Head of caudate nucleus (tissue), 42 donors: ENCODE results near the gene RGL1.
A peak's percentile ranks its signal among the peaks of the same experiment; 100 is the strongest.

Source experiments
- DNase-seq, 42 donors: peaks; one replicate each; pipeline versions ENCODE4 v3.0.0 to v3.0.0-alpha.2; 2020 to 2021; ENCODE audit warnings: mixed read lengths in 7 of 42
- intact Hi-C: fragments of 100-400 bp; cut with DNase I; formaldehyde crosslinking; loops from one replicate; pipeline ENCODE4 v1.15.0; 2022

The RGL1 gene

DNA sequence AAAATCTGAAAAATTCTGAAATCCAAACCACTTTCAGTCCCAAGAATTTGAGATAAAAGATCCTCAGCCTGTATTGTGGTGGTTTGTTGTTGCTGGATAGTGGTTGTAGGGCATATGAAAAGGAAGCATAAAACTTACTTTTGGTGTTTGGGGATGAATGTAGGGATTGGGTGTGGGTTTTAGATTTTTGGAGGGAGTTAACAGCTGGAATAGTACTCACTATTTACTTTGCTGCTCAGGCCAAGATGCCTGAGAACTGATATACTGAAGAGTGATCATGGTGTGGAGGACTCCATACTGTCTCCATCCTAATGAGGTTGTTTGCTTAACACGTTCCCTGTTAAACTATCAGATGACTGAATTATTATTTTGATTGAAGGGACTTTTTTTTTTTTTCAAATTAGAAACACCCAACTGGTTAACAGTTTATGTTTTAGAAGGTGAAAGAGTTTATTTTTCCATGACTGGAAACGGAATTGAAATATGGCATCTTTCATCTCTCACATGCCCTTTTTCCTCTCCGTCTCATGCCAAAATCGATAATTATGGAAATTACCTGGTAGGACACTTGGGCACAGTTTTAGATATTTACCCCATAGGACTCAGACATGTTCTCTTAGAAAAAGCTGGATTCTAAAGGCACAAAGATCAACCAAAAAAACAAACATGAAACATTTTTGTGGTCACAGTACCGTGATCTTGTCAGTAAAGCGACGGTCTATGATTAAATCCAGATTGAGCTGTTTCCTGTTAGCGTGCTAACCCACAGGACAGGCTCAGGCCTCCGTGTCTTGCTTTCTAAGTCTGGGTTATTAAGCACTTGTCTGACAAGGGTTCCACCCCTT is 37.3 kb downstream of the RGL1 start:
- intact Hi-C loops, result no loop called here
- DNase-seq, result no peak

DNA sequence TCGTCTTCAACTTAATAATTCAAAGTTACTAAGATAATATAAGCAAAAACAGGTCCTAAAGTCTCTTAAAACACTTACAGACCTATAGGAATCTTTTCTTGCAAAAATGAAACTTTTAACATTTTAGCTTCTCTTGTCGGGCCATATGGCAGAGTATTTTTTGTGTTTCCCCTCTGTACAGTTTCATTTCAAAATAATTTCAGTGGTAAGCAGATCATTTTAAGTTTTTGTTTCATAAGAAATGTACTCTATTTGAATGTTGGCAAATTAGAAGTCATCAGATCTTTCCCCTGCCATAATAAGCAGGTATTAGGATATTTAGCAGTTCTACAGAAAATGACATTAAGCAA is 37.9 kb downstream of the RGL1 start:
- DNase-seq, result no peak
- intact Hi-C loops, result no loop called here

DNA sequence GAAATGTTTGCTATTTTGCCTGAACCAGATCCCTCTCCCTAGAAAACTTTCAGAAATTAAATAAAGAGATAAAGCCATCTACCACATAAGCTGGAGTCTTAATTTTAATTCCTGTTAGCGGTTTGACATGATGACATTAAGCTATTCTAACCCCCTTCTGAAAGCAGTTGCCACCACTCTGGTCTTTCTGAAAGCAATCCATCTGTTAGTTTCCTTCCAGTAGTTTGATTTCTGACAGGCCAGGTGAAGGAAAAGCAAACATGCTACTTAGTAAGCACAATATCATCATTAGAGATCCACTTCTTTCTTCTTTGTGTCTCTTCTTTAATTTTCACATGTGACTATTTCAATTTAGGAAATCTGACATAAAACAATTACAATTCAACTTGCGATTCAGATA is 39.9 kb downstream of the RGL1 start:
- intact Hi-C loops, result no loop called here
- no peak for DNase-seq

DNA sequence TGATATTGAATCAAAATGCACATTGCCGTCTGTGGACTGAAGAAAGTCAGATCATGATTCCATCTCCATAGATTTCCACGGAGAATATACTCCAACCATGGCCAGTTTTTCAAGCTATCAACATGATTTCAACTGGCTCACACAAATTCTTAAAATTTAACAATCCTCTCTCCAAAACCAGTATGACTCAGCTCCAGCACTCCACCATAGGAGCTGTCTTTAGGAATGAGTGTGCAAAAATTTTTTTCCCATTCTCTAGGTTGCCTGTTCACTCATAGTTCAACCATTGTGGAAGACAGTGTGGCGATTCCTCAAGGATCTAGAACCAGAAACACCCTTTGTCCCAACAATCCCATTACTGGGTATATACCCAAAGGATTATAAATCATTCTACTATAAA is 40.8 kb downstream of the RGL1 start:
- no peak for DNase-seq
- intact Hi-C loops, result no loop called here

DNA sequence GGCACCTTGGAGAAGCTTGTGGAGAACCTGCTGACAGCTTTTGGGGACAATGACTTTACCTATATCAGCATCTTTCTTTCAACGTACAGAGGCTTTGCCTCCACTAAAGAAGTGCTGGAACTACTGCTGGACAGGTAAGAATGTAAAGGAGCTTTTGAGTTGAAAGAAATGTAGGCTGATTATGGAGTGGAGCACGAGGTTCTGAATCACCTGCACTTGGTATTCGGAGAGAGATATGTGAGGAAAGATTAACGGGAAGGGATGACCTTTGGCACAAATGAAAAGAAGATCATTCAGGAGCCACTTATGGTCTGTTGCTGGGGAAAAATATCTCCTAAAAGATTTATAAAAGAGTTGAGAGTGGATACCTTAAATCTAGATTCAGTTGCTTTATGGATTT is 42.7 kb downstream of the RGL1 start:
- intact Hi-C loops, result no loop called here
- no peak for DNase-seq

DNA sequence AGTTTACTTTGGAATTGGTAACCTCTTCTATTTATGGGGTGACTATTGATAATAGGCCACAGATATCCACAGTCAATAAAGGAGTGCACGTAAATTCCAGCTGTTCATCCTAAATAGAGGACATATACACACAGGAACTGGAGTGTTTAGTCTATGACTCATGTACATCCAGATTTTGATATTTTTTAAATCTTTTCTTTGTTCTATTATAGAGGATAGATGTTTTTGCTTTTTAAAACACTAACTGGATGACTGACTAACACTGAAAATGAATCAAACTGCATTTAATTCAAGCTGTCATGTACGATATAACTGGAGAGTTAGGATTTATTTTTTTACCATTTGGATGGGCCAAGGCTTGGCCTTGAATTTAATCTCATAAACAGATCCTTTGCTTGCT is 45.9 kb downstream of the RGL1 start:
- intact Hi-C loops, result no loop called here
- no peak for DNase-seq

DNA sequence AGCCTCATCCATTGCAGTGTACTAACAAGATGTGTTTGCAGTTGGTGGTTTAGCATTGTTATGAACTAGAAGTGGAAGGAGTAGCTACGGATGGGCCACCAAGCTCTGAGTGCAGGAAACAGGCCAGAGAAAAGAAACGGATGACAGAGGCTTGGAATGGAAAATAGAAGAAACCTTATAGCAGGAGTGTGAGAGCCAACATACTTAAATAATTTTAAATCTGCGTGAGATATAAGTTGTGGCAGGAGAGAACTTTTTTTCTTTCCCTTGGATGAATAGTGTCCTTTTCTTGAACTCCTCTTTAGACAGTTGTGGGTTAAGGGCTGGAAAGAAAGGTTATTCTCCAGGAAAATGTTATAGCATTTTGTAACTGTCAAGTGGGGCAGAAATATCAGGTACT is 54.2 kb downstream of the RGL1 start:
- no peak for DNase-seq
- intact Hi-C loops, result no loop called here

DNA sequence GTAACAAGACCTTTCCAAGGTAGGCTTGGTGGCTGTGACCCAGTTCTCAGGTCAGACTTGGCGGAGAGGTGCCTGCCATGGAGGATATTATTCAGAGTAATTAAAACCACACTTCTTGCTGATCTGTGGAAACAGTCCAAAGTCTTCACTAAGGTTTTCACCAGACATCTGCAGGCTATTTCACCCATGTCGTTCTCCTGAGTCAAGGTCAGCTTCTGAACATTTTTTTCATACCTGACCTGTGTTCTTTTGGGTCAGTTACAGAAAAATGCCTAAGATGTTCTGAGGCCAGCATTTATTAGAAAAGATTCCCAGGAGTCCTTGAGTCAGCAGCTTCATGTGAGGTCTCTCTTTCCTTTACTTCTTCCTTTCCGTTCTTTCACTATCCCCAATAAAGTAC is 54.9 kb downstream of the RGL1 start:
- intact Hi-C loops, result no loop called here
- DNase-seq, result no peak

DNA sequence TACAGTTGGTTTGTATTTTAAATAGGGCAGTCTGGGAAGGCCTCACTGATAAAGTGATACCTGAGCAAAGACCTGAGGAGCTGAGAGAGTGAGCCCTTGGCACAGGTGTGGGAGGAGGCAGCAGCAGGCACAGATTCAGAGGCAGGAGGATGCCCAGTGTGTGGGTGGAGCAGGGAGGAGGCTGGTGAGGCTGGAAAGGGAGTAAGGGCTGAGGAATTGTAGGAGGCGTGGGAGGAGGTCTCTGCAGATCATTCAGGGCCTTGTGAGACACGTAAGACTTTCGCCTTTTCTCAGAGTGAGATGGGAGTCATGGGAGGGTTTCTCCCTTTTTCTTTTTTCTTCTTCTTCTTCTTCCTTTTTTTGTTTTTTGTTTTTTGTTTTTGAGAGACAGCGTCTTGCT is 58.0 kb downstream of the RGL1 start:
- no peak for DNase-seq
- intact Hi-C loops, result no loop called here

DNA sequence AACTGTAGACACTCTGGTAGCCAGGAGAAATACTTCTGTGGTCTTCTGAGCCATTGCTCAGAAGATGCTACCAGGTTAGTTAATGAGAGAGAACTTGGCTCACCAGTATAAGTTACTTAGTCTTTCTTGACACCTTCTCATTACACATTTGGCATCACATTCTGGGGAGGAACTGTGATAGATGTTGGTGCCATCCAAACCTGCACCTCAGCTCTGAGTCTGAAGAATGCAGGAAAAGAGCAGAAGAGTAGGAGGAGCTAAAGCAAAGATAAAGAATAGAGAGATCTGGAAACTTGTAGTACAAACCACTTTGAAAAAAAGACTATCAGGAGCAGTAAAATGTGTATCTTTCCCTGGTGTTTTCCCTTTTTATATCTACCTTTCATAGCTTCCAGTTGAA is 58.9 kb downstream of the RGL1 start:
- DNase-seq, result no peak
- intact Hi-C loops, result no loop called here

DNA sequence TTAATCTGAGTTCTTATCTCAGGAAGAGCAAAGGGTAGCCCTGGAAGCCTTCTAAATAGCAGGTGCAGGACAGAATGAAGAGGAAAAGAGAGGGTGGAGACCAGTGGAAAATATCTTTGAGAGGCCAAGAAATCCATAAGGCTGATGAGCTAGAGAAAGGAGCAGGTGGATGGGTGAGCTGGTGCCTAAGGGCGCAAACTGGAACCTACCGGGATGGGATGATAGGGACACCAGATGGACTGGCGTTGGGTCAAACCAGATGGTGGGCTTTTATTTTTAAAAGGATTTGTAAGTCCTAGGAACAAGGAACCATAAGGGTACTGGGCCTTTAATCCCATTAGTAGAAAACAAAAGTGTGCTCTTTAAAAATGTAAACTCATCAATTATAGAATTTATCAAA is 59.7 kb downstream of the RGL1 start:
- intact Hi-C loops, result no loop called here
- no peak for DNase-seq

DNA sequence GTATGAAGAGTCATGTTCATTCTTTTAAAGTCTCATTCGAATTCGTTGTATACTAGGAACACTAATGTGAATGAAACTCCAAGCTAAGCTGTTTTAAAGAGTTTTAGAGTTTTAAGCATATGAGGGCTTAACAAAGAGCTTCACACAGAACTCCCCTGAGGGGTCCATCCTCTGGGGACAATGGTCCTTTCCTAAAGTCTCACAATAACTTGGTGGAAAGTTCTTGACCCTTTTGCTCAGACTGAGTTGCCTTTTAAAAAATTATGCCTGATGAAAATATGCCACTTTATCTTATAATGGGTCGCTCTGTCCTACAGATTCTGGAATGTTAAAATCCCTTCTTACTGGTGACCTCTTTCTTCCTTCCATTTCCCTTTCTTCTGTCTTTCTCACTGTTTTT is 64.3 kb downstream of the RGL1 start:
- intact Hi-C loops, result no loop called here
- no peak for DNase-seq

DNA sequence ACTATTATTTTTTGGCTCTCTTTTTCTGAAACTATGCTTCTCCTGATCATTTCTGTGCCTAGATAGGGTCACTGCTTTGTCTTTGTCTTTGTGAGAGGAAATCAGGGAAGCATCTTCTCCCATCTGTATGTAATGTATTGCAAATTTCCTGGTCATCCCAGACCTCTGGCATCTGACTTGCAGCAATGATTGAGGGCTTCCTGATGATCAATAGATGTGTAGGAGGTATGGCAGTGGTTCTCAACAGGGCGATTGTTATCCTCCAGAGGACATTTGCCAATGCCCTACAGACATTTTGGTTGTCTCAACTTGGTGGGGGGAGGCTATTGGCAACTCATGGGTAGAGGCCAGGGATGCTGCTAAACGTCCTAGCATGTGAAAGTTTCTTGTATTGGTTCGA is 64.7 kb downstream of the RGL1 start:
- intact Hi-C loops, result no loop called here
- no peak for DNase-seq

DNA sequence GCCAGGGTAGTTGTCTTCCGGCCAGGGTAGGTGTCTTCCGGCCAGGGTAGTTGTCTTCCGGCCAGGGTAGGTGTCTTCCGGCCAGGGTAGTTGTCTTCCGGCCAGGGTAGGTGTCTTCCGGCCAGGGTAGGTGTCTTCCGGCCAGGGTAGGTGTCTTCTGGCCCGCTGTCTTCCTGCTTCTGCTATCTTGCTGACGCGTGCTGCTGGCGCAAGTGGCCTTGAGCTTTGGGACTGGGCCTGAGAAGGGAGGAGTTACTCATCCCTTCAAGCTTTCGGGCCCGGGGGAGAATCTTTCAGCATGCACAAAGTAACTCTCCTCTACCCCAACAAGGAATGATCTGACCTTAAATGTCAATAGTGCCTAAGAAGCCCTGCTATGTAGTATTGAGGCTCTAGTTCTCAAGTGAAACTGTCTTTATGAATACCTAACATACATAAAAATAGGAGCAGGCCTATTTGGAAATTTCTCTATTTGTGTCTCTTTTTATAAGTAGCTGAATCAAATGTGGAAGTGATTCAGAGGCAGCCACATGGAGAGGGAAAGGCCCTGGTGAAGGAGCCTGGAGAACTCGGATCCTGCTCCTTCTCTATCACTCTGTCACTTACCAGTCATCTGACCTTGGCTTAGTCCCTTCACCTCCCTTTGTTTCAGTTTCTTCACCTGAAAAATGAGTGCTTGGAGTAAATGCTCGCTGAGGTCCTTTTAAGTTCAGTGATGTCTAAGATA is 65.6 kb downstream of the RGL1 start:
- DNase-seq, result peak in 7 of 42 donors; percentile 18 to 64 (median 32)

DNA sequence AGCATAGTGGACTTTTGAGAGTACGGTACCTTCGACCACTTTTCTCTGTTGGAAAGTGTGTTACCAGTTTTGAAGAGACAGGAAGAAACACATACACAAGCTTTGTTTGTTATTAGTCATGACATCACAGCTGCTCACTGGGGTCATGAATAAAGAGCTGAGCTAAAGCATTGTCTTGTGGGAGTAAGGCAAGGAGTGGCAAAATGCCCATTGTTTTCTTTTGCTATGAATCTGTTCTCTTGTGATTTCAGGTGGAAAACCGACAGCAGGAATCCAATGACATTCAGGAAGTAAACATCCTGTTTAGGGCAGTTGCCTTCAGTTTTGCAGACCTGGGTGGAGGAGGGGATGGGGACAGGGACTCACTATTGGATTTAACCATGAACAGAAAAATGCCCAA is 66.2 kb downstream of the RGL1 start:
- intact Hi-C loops, result no loop called here
- DNase-seq, result peak in 17 of 42 donors; percentile 3 to 76 (median 47)

More for the DNA sequence above, 65.6 kb downstream of the RGL1 start:
- intact Hi-C loops, result no loop called here

DNA sequence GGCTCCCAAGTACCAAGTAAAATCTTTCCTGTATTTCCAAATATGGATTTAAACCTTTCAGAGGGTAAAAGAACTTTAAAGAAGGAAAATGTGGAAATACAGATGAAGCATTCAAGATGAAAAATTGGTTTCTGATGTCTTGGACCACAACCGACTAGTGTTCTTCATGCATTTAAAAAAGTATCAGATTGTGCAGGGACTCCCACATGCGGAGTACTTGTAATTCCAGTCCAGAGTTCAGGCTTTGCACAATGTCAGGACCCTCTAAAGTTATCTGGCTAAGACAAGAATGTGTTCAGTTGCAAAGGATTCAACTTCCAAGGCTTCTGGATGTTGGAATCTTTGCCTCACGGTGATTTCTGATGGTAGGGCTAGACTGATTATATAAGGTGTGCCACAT is 66.7 kb downstream of the RGL1 start:
- DNase-seq, result peak in 1 of 42 donors; percentile 25
- intact Hi-C loops, result no loop called here

DNA sequence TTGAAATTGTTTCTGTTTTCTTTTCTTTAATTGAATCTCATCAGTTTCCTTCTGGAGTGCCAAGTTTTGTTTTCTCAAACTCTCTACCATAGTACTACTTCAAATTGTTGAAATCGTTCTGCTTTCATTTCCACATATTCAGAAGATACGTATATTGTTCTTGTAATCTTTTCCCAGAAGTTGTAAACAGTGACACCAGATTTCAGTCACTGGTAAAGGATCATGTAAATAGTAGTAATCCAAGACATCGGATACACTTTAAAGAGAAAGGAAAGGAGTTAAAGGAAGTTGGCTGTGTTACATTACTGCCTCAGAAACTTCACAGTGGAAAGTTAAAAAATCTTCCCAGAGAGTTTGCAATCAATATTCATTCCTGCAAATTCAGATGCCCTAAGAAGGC is 67.5 kb downstream of the RGL1 start:
- intact Hi-C loops, result no loop called here
- no peak for DNase-seq

DNA sequence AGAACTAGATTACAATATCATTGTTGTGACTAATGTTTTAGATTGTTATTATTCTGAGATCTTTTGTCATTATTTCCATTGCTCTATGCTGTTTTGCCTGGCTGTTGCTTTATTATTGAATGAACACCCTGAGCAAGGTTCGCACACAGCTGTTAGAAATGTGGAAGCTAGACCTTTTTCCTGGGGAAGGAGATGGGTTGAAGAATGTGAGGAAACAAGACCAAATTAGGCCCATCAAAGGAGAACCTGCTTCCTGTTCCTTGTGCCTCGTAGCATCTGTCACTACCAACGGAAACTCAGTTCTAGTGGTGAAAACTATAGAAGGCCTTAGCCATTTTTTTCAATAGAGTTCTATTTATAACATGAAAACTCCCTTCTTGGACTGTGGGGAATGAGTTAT is 68.7 kb downstream of the RGL1 start:
- no peak for DNase-seq
- intact Hi-C loops, result no loop called here

DNA sequence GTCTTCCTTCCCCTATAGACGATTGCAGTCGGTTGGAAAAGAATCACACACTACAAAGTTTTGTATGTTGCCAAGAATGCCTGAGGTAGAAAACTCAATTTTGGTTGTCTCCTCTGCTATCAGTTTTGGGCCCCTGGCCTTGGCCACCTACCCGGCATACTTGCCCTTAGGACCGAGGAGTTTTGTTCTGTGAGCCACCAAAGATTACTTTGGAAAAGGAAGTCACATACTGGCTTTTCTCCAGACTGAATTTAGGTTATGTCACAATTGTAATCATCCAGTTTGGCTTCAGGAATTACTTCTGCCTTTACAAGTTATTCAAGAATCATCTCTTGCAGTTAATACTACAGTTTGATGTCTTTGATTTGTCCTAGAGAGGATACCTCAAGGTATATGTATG is 71.4 kb downstream of the RGL1 start:
- no peak for DNase-seq
- intact Hi-C loops, result loop anchor here (5.0 kb wide), 1 partner anchor 69 kb away; the partner anchor contains the start of gene RGL1

DNA sequence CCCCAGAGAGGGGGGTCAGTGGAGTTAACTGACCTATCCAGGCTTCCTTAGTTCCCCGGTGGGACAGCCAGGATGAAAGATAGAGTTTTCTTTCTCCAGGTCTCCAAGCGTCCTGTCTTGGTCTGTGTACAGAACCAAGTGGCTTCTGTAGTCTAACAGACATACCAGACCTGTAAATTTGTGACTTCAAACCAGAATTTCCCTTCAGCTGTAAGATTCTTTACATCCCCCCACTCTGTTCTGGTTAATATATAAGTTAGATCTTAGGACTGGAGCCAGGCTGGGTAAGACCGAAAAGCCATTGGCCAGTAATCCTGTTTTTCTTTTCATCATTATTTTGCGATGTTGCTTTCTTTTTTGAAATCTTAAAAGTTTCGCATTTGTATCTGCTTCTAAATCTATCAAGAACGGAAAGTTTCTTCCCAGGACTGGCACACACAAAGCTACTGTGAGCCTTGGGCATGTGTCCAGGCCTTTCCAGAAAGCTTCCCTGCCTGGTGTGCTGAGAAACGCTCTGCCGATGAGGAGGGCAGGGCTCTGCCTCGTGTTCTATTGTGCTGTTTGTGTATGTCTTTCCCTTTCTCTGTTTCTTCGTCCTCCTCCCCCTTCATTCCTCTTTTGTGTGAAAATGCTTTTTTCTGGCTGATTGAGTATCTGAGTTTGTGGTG is 72.3 kb downstream of the RGL1 start:
- peak; percentile 33 to 88 (median 68) for DNase-seq
- intact Hi-C loops, result loop anchor here (5.0 kb wide), 1 partner anchor 70 kb away; the partner anchor contains the start of gene RGL1
